Globus pallidus (tissue), 1 donor: ENCODE results near the gene ZBTB48.
A peak's percentile ranks its signal among the peaks of the same experiment; 100 is the strongest.
"Not testable (repeated sequence)": the region's sequence is repeated elsewhere in the genome, so short reads cannot be mapped to it uniquely, and the experiment has no call there.

ENCODE experiments used
- DNase-seq: peaks from one replicate; pipeline ENCODE4 v3.0.0-alpha.2; 2015; ENCODE audit warnings: low spot score

ZBTB48 gene

DNA sequence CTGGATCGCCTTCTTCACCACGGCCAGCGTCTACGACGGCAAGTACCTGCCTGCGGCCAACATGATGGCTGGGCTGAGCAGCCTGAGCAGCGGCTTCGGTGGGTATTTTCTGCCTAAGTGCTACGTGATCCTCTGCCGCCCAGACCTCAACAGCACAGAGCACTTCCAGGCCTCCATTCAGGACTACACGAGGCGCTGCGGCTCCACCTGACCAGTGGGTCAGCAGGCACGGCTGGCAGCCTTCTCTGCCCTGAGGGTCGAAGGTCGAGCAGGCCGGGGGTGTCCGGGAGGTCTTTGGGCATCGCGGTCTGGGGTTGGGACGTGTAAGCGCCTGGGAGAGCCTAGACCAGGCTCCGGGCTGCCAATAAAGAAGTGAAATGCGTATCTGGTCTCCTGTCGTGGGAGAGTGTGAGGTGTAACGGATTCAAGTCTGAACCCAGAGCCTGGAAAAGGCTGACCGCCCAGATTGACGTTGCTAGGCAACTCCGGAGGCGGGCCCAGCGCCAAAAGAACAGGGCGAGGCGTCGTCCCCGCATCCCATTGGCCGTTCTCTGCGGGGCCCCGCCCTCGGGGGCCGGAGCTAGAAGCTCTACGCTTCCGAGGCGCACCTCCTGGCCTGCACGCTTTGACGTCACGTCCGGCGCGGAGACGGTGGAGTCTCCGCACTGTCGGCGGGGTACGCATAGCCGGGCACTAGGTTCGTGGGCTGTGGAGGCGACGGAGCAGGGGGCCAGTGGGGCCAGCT is at the start of gene ZBTB48:
Gene ZBTB48 (plus strand): TSS at position 621 of the 745 bp plus-strand sequence. CDS start 616 bp downstream, outside the sequence.
- DNase-seq = peak; percentile 98

DNA sequence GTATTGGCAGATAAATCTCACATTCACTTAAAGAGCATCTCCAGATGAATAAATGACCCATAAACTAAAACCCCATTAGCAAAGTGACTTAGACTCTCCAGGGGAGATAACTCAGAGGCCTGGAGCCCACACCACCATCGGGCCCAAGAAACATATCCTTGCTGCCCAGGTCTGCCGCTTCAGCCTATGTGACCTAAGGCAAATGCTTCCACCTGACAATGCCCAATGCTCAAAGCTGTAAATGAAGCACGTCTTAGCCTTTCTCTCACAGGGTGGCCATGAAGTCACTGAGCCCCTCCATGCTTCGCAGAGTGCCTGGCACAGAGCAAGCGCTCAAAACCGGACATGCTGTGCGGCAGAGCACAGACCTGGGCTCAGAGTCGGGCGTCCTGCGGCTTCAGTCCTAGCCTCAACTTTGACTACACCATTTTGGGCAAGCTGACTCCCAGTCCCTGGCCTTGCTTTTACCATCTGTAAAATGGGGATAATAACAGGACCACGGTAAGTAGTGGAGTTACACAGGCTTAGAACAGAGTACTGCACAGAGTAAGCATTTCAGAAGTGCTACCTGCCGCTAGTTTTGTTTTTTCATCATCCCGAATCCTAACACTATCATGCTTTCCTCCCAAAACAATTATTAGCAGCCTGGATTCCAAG is 49.2 kb upstream of the ZBTB48 start:
- DNase-seq = no peak

DNA sequence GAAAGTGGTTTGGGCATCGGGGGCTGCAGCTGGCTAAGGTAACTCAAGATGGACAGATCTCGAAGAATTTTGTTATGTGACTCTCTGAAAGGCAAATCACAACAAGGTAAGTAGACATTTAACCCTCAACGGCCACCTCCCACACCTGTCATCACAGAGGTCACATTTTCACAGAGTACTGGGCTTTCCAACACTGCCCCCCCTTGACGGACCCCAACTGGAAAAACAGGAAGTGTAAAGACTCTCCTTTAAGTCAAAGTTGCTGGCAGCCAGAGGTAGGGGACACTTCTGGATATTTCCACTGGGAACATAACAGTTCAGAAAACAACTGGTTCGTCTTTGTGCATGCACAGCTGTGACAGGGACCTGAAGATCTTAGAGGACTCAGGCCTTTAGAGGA is 47.8 kb upstream of the ZBTB48 start:
- DNase-seq = no peak

DNA sequence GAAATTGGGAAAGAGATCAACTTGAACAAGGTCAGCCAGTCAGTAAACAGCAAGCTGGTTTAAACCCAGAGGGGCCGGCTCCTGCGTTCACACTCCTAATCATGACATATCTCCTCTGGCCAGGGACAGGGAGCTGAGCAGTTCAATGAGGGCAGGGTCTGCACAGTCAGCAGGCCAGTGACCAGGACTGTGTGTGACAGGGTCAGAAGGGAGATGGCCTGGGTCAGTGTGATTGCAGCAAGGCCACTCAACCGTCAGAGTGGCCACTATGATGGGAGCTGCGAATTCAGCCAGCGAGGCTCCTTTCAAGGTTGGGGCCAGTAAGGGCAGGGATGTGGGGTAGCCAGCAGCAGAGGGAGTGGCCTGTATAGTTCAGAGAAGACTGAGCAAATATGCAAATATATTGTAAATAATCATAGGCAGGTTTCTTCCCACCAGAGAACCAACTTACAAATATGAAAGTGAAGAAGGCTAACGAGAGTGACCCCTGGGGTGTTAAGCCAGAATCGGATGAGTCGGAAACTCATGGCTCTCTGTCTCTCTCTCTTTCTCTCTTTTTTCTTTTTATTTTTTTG is 45.5 kb upstream of the ZBTB48 start:
- no peak for DNase-seq

DNA sequence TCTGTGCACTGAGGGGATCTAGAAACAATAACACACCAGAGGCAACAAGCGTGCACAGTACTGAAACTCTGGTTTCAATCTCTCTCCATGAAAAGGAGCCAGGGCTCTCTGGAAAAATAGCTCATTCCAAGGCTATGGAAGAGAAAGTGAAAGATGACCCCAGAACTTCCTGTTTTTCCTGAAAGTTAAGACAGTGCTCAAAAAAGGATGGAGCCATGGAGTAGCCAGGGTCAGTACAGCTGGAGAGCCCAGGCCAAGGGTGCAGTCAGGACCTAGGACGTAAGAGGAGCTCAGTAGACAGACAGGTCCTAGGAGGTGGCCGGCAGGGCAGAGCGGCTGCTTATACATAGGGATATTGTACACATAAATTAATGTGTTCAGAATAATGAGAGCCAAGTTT is 44.6 kb upstream of the ZBTB48 start:
- DNase-seq = no peak

DNA sequence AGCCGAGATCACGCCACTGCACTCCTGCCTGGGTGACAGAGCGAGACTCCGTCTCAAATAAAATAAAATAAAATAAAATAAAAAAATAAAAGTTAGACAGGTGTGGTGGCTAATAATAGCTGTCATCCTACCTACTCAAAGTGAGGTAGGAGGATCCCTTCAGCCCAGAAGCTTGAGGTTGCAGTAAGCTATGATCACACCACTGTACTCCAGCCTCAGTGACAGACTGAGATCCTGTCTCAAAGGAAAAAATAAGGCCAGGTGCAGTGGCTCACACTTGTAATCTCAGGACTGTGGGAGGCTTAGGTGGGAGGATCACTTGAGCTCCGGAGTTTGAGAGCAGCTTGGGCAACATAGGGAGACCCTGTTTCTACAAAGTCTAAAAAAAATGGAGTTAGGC is 43.5 kb upstream of the ZBTB48 start:
- DNase-seq = no peak

DNA sequence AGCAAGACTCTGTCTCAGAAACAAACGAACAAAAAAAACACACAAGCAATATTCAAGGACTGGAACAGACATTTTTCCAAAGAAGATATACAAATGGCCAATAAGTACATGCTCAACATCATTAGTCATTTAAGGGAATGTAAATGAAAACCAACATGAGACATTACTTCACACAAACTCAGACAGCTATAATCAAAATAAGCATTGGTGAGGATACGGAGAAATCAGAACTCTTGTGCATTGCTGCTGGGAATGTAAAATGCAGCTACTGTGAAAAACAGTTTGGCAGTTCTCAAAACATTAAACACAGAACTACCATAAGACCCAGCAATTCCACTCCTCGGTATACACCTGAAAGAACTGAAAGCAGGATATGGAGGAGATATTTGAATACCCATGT is 40.8 kb upstream of the ZBTB48 start:
- DNase-seq = no peak

DNA sequence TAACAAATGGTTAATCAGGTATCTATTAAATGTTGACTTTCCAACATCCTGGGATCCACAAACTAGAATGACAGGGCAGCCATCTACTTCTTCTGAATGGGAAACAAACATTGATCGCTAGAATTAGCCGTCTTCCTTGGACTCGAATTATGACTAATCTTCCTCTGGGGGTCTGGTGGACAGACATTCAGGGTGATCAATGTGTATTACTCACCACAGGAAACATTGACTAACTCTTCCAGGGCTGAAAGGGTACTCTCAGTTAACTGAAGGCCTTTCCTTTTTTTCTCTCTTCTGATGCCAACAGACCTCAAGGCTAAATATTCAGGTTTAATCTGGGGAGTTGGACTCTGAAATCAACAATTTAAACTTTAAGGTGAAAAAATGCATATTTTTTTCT is 35.0 kb upstream of the ZBTB48 start:
- no peak for DNase-seq

DNA sequence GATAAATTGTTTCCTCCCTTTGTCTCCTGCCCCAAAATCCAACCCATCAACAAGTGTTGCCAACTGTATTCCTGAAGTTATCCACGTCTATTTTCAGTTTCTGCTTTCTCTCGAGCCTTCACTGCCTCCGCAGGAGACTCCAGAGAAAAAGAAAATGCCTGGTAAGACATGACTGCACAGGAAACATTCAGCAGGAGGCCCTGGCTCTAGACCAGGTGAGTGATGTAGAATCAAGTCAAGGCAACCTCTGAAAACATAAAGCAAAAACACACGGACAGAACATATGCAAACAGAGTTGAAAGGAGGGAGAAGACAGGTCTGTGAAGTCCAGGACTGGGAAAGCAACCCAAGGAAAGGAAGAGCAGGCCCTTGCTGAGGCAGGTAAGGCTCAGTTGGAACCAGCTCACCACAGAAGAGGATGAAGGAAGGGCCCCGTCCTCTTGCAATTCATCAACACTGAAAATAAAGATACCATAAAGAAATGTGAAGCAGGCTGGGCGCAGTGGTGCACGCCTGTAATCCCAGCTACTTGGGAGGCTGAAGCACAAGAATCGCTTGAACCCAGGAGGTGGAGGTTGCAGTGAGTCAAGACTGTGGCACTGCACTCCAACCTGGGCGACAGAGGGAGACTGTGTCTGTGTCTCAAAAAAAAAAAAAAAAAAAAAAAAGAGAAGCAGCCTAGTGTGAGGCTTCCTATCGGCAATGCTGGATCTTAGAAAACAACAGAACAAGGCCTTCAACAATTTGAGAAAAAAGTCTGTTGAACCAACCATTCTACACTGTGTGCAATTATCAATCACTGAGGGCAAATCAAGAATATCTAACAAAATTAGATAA is 34.3 kb upstream of the ZBTB48 start:
- no peak for DNase-seq

DNA sequence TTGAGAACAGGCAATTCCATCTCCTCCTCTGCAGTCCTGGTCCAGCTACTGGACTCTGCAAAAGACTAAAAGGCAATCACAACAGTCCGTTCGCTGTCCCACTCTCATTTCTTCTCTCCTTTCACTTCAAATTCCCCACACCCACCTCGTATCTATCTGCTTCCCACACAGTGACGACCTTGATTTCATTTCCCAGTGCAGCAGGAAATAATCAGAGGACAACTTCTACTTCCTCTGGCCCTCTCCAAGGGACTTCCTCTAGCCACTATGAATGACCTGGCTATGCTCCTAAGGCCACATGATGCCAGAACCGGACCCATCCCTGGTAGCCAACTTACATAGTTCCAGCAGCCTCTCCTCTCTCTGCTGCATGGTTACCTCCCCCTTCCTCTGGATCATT is 33.5 kb upstream of the ZBTB48 start:
- DNase-seq = no peak

DNA sequence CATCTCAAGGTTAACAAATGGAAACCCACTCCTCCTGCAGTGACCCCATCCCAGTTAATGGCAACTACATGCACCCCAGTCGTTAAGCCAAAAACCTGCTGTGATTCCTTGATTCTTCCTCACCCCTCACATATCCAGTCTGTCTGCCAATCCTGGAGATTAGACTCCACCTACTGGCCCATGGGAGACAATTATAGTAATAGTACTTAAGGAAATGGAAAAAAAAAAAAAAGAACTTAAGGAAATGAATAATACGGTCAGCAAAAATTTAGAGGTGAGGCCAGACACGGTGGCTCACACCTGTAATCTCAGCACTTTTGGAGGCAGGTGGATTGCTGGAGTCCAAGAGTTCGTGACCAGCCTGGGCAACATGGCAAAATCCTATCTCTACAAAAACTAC is 32.5 kb upstream of the ZBTB48 start:
- no peak for DNase-seq

DNA sequence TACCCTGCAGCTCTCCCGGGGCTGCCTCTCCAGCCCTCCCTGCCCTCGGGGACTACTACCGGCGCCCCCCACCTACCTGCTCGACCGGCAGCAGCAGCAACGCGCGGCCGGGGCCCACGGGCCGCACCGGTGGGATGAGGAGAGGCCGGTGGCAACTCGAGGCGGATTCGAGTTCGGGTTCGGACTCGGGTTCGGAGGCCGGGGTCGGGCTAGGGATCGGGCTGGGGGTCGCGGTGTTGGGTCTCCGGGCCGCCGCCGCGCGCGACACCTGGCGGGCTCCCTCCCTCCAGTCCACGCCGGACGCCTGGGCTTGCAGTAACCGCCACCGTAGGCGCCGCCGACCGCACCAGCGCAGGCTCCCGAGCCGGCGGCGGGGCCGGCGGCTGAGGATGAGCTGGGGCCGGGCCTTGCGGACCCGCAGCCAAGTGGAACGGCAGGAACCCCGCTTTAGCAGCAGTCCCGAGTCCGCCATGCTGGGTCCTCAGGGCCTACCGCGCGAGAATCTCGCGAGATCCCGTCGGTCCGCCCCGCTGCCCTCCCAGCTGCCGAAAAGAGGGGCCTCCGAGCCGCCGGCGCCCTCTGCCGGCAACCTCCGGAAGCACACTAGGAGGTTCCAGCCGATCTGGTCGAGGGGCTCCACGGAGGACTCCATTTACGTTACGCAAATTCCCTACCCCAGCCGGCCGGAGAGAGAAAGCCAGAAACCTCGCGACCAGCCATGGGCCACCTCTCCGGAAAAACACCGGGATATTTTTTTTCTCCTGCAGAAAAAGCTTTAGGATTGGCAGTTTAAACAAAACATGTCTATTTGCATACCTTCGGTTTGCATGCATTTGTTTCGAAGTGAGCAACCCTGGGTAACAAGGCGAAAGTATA is 25.5 kb upstream of the ZBTB48 start, which contains the start of gene NOL9:
Gene NOL9 (minus strand): TSS at position 483 of the 876 bp plus-strand sequence. CDS start 11 bp downstream, at position 472.
- DNase-seq = peak; percentile 88

DNA sequence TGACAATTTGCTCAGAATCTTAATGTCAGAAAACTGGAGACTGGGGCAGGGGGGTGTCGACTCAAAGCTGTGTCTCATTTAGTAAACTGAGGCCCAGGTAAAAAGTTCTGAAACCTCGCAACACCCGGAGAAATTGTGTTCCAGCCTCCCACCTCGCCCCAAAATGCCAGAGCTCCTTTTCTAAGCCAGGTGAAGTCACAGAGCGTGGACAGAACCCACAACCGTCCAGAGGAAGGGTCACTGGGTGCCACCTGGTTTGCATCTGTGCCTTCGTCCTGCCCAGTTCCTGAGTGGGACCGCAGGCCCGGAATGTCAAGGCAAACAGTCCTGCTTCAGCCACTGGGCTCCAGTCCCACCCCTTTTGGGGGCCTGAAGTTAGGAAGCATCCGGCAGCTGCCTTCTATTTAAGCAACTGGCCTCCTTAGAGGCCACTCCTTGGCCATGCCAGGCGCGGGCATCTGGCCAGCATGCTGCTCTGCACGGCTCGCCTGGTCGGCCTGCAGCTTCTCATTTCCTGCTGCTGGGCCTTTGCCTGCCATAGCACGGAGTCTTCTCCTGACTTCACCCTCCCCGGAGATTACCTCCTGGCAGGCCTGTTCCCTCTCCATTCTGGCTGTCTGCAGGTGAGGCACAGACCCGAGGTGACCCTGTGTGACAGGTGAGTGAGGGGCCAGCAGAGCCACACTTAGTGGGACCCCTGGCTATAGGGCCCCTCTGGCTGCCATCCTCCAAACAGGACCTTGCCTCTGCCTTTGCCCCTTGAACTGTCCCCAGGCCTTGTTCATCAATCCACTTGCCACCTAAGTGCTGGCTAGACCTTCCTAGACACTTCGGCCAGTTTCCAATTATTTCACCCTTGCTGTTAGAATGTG is 24.7 kb upstream of the ZBTB48 start, which contains the start of gene TAS1R1:
Gene TAS1R1 (plus strand): TSS at position 401 of the 872 bp plus-strand sequence. CDS start 67 bp downstream, at position 468.
- DNase-seq = peak; percentile 28

DNA sequence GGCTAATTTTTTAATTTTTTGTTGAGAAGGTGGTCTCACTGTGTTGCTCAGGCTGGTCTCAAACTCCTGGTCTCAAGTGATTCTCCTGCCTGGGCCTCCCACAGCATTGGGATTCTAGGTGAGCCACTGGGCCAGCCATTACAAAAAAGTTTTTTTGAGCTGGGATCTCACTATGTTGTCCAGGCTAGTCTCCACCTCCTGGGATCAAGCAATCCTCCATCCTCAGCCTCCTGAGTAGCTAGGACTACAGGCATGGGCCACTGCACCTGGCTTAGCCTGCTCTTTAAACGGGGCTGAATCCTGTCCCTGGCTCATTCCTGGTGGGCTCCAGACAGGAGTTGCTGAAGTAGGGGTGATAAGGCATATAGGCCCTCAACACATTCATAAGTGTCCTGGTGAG is 22.2 kb upstream of the ZBTB48 start:
- DNase-seq = no peak

DNA sequence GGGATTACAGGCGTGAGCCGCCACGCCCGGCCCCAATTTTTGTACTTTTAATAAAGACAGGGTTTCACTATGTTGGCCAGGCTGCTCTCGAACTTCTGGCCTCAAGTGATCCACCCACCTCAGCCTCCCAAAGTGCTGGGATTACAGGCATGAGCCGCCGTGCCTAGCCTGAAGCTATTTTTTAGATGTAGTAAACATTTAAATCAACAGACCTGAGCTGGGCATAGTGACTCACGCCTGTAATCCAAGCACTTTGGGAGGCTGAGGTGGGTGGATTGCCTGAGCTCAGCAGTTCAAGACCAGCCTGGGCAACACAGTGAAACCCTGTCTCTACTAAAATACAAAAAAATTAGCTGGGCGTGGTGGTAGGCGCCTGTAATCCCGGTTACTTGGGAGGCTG is 20.6 kb upstream of the ZBTB48 start:
- DNase-seq = not testable (repeated sequence)

DNA sequence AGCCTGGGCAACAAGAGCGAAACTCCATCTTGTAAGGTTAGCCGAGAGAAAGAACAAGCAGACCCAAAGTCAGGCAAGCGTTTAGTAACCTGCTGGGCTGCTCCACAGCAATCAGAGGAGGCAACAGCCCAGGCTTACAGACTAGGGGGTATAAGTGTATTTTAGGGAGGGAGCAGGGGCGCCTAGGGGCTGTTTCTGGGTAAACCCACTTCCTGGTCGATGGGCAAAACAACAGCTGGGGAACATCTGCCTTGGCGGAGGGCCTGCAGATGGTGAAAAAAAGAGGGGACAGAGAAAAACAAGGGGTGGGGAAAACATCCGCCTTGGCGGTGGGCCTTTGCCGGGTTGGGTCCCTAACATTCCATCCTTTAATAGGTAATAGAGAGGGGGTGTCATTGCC is 19.5 kb upstream of the ZBTB48 start:
- DNase-seq = no peak

DNA sequence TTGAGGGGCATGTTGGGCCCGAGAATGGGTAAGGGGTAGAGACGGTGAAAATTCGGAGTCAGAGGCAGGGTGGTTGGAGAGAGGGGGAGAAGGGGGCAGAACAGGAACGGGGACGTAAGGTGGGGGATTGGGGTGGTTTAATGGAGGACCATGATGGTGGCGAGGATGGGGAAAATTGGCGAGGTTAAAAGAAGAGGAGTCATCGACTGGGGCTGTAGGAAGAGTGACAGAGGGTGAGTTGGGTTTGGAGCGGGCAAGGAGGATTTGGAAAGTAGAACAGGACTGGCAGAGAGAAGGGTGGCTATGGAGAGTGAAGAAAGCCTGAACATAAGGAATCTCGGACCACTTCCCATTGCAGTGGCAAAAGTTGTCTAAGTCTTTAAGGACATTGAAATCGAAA is 10.8 kb upstream of the ZBTB48 start:
- DNase-seq = no peak

DNA sequence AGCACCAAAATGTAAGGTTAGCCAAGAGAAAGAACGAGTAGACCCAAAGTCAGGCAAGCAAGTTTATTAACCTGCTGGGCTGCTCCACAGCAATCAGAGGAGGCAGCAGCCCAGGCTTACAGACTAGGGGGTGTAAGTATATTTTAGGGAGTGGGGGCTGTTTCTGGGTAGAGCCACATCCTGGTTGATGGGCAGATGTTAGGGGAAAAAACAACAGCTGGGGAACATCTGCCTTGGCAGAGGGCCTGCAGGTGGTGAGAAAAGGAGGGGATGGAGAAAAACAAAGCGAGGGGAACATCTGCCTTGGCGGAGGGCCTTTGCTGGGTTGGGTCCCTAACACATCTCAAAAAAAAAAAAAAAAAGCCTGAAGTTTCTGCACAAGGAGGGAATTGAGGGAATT is 9.7 kb upstream of the ZBTB48 start:
- DNase-seq = no peak

DNA sequence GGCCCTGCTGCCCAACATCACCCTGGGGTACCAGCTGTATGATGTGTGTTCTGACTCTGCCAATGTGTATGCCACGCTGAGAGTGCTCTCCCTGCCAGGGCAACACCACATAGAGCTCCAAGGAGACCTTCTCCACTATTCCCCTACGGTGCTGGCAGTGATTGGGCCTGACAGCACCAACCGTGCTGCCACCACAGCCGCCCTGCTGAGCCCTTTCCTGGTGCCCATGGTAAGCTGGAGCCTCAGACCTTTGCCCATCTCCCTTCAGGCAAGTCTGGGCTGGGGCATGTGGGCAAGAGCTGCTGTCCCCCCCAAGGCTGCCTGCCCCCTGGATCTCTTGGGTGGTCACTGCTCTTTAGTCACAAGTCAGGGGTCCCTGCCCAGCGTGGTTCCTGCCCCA is 8.8 kb upstream of the ZBTB48 start:
- DNase-seq = no peak
